ENCODE measurements around the gene DAAM1. TPM values are rescaled to one million over a fixed set of nuclear protein-coding genes. Genes with fewer than 3 reads are reported as not detected.

Gene DAAM1
- polyA plus RNA-seq, 1 of the 3 experiments (the other 2 are of a cell fraction): 5.1 TPM

DNA sequence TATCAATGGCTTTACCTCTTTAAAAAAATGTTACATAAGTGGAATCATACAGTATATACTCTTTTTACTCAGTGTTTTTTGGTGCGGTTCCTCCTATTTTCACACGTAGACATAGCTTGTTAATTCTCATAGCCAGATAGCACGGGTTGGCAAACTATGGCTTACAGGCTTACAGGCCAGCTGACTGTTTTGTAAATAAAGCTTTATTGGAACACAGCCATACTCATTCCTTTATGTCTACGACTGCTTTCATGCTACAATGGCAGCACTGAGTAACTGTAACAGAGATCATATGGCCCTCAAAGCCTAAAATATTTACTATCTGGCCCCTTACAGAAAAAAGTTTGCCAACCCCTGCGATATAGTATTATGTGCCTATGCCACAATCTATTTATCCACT, 5.8 kb upstream of the DAAM1 start:
- Histone ChIP-seq H3K27ac (ENCODE audit: low read depth in 2 of 2, low read length in 1 of 2) (no peak overlapping the region), H3K36me3 (replicated peaks in 1 of 2; ENCODE audit: control insufficient read depth in 1 of 2, insufficient read depth in 2 of 2, low read length in 1 of 2) (no peaks in the 10 kb centered on the region), H3K79me2 (ENCODE audit: insufficient read depth) (no peaks in the 10 kb centered on the region), H3K4me3 (ENCODE audit: low read depth in 2 of 2, low read length in 1 of 2) (no peak overlapping the region), H3K9me2 (no peaks in the 10 kb centered on the region), H3F3A (replicated peaks; ENCODE audit: insufficient read depth) (peaks cover under 1% of the 10 kb centered on the region), H2AFZ (ENCODE audit: low read depth) (no peak overlapping the region), H3K9me3 (no peaks in the 10 kb centered on the region), H3K4me1 (ENCODE audit: control insufficient read depth in 1 of 2, insufficient read depth in 2 of 2, low read depth in 1 of 2, low read length in 1 of 2) (peaks cover 0 to 2% of the 10 kb centered on the region in 2 experiments; a peak in 1 of 4 replicates), H3K27me3 (ENCODE audit: insufficient read depth) (no peaks in the 10 kb centered on the region), H3K4me2 (no peak overlapping the region), H3K9ac (no peak overlapping the region), H4K20me1 (ENCODE audit: insufficient read depth) (no peaks in the 10 kb centered on the region)
- CTCF ChIA-PET: no interaction called here
- whole genome bisulfite sequencing (ENCODE audit: low lambda C conversion rate): 72% methylated on average over 5 of the region's 5 CpGs
- no peak for DNase-seq
- POLR2A ChIA-PET: no interaction called here
- TF ChIP-seq MAX (IDR thresholded peaks at IDR 0.05; ENCODE audit: low read depth): no peak
- TF ChIP-seq NFIC (IDR thresholded peaks at IDR 0.05; ENCODE audit: borderline replicate concordance): no peak
- TF ChIP-seq RAD21 (IDR thresholded peaks at IDR 0.05; ENCODE audit: low read length): no peak
- TF ChIP-seq NRF1 (IDR thresholded peaks at IDR 0.05; ENCODE audit: low read depth, low read length): no peak
- no peak for TF ChIP-seq ELF1 (IDR thresholded peaks at IDR 0.05)
- TF ChIP-seq MEF2A (IDR thresholded peaks at IDR 0.05; ENCODE audit: borderline replicate concordance, low read depth): no peak
- no peak for TF ChIP-seq TAF1 (IDR thresholded peaks at IDR 0.05; ENCODE audit: borderline replicate concordance, low read depth, low read length)
- TF ChIP-seq TEAD4 (IDR thresholded peaks at IDR 0.05; ENCODE audit: borderline replicate concordance, insufficient read depth): no peak
- no peak for TF ChIP-seq USF1 (IDR thresholded peaks at IDR 0.05; ENCODE audit: borderline replicate concordance, low read depth)
- TF ChIP-seq YY1 (IDR thresholded peaks at IDR 0.05; ENCODE audit: low read depth): no peak
- TF ChIP-seq ZBTB33 (IDR thresholded peaks at IDR 0.05; ENCODE audit: borderline replicate concordance, low read depth): no peak
- TF ChIP-seq, protein P1, sequence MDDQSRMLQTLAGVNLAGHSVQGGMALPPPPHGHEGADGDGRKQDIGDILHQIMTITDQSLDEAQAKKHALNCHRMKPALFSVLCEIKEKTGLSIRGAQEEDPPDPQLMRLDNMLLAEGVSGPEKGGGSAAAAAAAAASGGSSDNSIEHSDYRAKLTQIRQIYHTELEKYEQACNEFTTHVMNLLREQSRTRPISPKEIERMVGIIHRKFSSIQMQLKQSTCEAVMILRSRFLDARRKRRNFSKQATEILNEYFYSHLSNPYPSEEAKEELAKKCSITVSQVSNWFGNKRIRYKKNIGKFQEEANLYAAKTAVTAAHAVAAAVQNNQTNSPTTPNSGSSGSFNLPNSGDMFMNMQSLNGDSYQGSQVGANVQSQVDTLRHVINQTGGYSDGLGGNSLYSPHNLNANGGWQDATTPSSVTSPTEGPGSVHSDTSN (IDR thresholded peaks at IDR 0.05): no peak

GRCh38 chr14:59183150-59183549, 5.3 kb upstream of the DAAM1 start:
- H3F3A ChIP-seq (replicated peaks; ENCODE audit: insufficient read depth): peaks cover 4% of the 10 kb centered on the region
- no peaks in the 10 kb centered on the region for H3K9me3 ChIP-seq
- H3K27ac ChIP-seq (ENCODE audit: low read depth in 2 of 2, low read length in 1 of 2): no peak overlapping the region
- ChIA-PET CTCF (interaction anchor here (1.2 kb wide), 1 partner anchor 261 kb away, joined by 3 read pairs; no protein-coding TSS in a partner anchor), POLR2A (no interaction called here)
- TF ChIP-seq RFX5 (IDR thresholded peaks at IDR 0.05; ENCODE audit: low read length): no peak
- no peak for TF ChIP-seq TCF12 (IDR thresholded peaks at IDR 0.05)
- TF ChIP-seq, protein P2, sequence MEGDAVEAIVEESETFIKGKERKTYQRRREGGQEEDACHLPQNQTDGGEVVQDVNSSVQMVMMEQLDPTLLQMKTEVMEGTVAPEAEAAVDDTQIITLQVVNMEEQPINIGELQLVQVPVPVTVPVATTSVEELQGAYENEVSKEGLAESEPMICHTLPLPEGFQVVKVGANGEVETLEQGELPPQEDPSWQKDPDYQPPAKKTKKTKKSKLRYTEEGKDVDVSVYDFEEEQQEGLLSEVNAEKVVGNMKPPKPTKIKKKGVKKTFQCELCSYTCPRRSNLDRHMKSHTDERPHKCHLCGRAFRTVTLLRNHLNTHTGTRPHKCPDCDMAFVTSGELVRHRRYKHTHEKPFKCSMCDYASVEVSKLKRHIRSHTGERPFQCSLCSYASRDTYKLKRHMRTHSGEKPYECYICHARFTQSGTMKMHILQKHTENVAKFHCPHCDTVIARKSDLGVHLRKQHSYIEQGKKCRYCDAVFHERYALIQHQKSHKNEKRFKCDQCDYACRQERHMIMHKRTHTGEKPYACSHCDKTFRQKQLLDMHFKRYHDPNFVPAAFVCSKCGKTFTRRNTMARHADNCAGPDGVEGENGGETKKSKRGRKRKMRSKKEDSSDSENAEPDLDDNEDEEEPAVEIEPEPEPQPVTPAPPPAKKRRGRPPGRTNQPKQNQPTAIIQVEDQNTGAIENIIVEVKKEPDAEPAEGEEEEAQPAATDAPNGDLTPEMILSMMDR (IDR thresholded peaks at IDR 0.05): no peak
- TF ChIP-seq RAD21 (IDR thresholded peaks at IDR 0.05; ENCODE audit: low read length): no peak
- TF ChIP-seq RCOR1 (IDR thresholded peaks at IDR 0.05; ENCODE audit: low read length): no peak
- TF ChIP-seq FOXJ3 (CRISPR knock-in tag; IDR thresholded peaks at IDR 0.05): no peak
- H3K9ac ChIP-seq: no peak overlapping the region
- no peaks in the 10 kb centered on the region for H3K36me3 ChIP-seq (replicated peaks in 1 of 2; ENCODE audit: control insufficient read depth in 1 of 2, insufficient read depth in 2 of 2, low read length in 1 of 2)
- no peaks in the 10 kb centered on the region for H3K27me3 ChIP-seq (ENCODE audit: insufficient read depth)
- H3K4me2 ChIP-seq: no peak overlapping the region
- H4K20me1 ChIP-seq (ENCODE audit: insufficient read depth): no peaks in the 10 kb centered on the region
- no peak overlapping the region for H3K4me3 ChIP-seq (ENCODE audit: low read depth in 2 of 2, low read length in 1 of 2)
- no peak for DNase-seq
- H3K79me2 ChIP-seq (ENCODE audit: insufficient read depth): no peaks in the 10 kb centered on the region
- H3K9me2 ChIP-seq: no peaks in the 10 kb centered on the region
- H3K4me1 ChIP-seq (ENCODE audit: control insufficient read depth in 1 of 2, insufficient read depth in 2 of 2, low read depth in 1 of 2, low read length in 1 of 2): peaks cover 0 to 2% of the 10 kb centered on the region in 2 experiments; a peak in 2 of 4 replicates
- no peak overlapping the region for H2AFZ ChIP-seq (ENCODE audit: low read depth)
